GM12878 (cell line): ENCODE results near the gene LYRM4. TPM values are rescaled to one million over a fixed set of nuclear protein-coding genes. Genes with fewer than 3 reads are reported as not detected.

Experiments
- ATAC-seq: fragments of 200-7000 bp; cut with Tn5 transposase; 3 replicates; pipeline ENCODE4 v1.9.1; 2020; ENCODE audit warnings: mild to moderate bottlenecking, moderate library complexity
- BruUV-seq: library from RNA; stranded (reverse); fragments of 400-500 nt; replicated peaks from 2 replicates; lab custom pipeline; 2021; lab: Mats Ljungman, UMichigan
- CTCF ChIA-PET: fragments of 300-600 bp; sonication (Branson Sonifier 250); formaldehyde crosslinking; extraction: SDS; loops from one replicate; lab custom pipeline; 2021; ENCODE audit warnings: inconsistent platforms; lab: Yijun Ruan, JAX
- POLR2A ChIA-PET: fragments of 350-600 bp; formaldehyde crosslinking; extraction: SDS; loops from one replicate; lab custom pipeline; 2021; ENCODE audit warnings: inconsistent platforms; lab: Charles Lee
- RAD21 ChIA-PET: fragments of 300-600 bp; sonication (Branson Sonifier 250); formaldehyde crosslinking; loops from one replicate; lab custom pipeline; 2023; ENCODE audit warnings: antibody characterized with exemption; ENCODE audit not compliant: unreplicated experiment; lab: Charles Lee
- SMC1A ChIA-PET: fragments of 300-600 bp; sonication (Branson Sonifier 250); formaldehyde crosslinking; loops from one replicate; lab custom pipeline; 2023; ENCODE audit not compliant: unreplicated experiment, uncharacterized antibody; lab: Charles Lee
- DNase-seq: peaks from one replicate; pipeline ENCODE4 v3.0.0-alpha.2; 2011; ENCODE audit warnings: low read depth, low spot score
- FAIRE-seq: peaks from 3 replicates; lab custom pipeline; 2011; peaks lifted over from hg19 to GRCh38; lab: Jason Lieb, UNC
- H2AFZ ChIP-seq: 2 replicates; pipeline ENCODE4 v1.6.0; 2011; ENCODE audit warnings: low read depth, low read length, control low read depth; ENCODE audit not compliant: control insufficient read depth
- H3K27ac ChIP-seq: 2 replicates; pipeline ENCODE4 v1.5.1; 2011; ENCODE audit warnings: control low read depth; ENCODE audit not compliant: control insufficient read depth, insufficient read depth
- H3K27me3 ChIP-seq, 2 experiments: replicated peaks in 1 of 2; 2 replicates each; pipeline versions ENCODE4 v1.6.0 to v1.6.1; 2011; ENCODE audit warnings: low read length in 1 of 2; ENCODE audit not compliant: control insufficient read depth in 2 of 2, insufficient read depth in 2 of 2
- H3K36me3 ChIP-seq, 2 experiments: 2 replicates each; pipeline ENCODE4 v1.5.1; 2011; ENCODE audit warnings: low read length in 1 of 2; ENCODE audit not compliant: control insufficient read depth in 2 of 2, insufficient read depth in 2 of 2
- H3K4me1 ChIP-seq: 2 replicates; pipeline ENCODE4 v1.6.1; 2011; ENCODE audit warnings: mild to moderate bottlenecking, low read length, moderate library complexity, mixed read lengths; ENCODE audit not compliant: control insufficient read depth, insufficient read depth
- H3K4me2 ChIP-seq: 2 replicates; pipeline ENCODE4 v1.6.0; 2011; ENCODE audit warnings: control low read depth; ENCODE audit not compliant: control insufficient read depth, insufficient read depth
- H3K4me3 ChIP-seq: fragments of 200-600 bp; sonication (generic); 2 replicates; pipeline ENCODE4 v1.5.1; 2016
- H3K79me2 ChIP-seq: 2 replicates; pipeline ENCODE4 v1.6.0; 2011; ENCODE audit warnings: low read length; ENCODE audit not compliant: control insufficient read depth, insufficient read depth
- H3K9ac ChIP-seq: 2 replicates; pipeline ENCODE4 v1.8.0; 2011; ENCODE audit warnings: low read length, control low read depth, mixed read lengths; ENCODE audit not compliant: control insufficient read depth, insufficient read depth
- H3K9me3 ChIP-seq: replicated peaks from 3 replicates; pipeline ENCODE4 v1.5.1; 2011; ENCODE audit warnings: mild to moderate bottlenecking, low read length; ENCODE audit not compliant: control insufficient read depth, insufficient read depth
- H4K20me1 ChIP-seq: 2 replicates; pipeline ENCODE4 v1.6.0; 2011; ENCODE audit not compliant: control insufficient read depth, insufficient read depth
- CEBPB ChIP-seq, 2 experiments: fragments of 150-350 bp in 1 of 2; IDR thresholded peaks; 2 replicates each; pipeline ENCODE4 v1.6.1; 2012 to 2014; ENCODE audit warnings: low read depth in 2 of 2, low read length in 2 of 2, borderline replicate concordance in 1 of 2, inconsistent platforms in 1 of 2
- CHD1 ChIP-seq: IDR thresholded peaks from 2 replicates; pipeline ENCODE4 v1.6.1; 2012; ENCODE audit warnings: low read depth, low read length, improper control_type of control experiment
- CREB1 ChIP-seq: IDR thresholded peaks from 2 replicates; pipeline ENCODE4 v1.6.1; 2012; ENCODE audit warnings: low read depth, mild to moderate bottlenecking, inconsistent platforms
- FOS ChIP-seq: IDR thresholded peaks from 3 replicates; pipeline ENCODE4 v1.6.1; 2011; ENCODE audit warnings: borderline replicate concordance; ENCODE audit not compliant: insufficient read length; ENCODE audit errors: extremely low read depth
- HSF1 ChIP-seq: fragments of 150-350 bp; IDR thresholded peaks from 2 replicates; pipeline ENCODE4 v1.6.1; 2014; ENCODE audit warnings: mild to moderate bottlenecking, low read depth, low read length
- MXI1 ChIP-seq: fragments of 150-350 bp; IDR thresholded peaks from 2 replicates; pipeline ENCODE4 v1.6.1; 2011; ENCODE audit warnings: low read depth, mild to moderate bottlenecking, inconsistent platforms, low read length, improper control_type of control experiment
- MYB ChIP-seq: fragments of 150-350 bp; IDR thresholded peaks from 2 replicates; pipeline ENCODE4 v1.6.1; 2014; ENCODE audit warnings: mild to moderate bottlenecking, low read depth, low read length, borderline replicate concordance
- NFYB ChIP-seq: IDR thresholded peaks from 2 replicates; pipeline ENCODE4 v1.6.1; 2011; ENCODE audit warnings: low read depth, mild to moderate bottlenecking, low read length, improper control_type of control experiment, moderate library complexity; ENCODE audit not compliant: insufficient read depth
- POLR2AphosphoS5 ChIP-seq: IDR thresholded peaks from 2 replicates; pipeline ENCODE4 v1.6.1; 2011; ENCODE audit warnings: mild to moderate bottlenecking, low read length, inconsistent platforms
- RCOR1 ChIP-seq: conservative IDR thresholded peaks from 2 replicates; pipeline ENCODE4 v1.6.1; 2012; ENCODE audit warnings: low read depth, low read length, improper control_type of control experiment
- RELA ChIP-seq: fragments of 450-650 bp; IDR thresholded peaks from 2 replicates; pipeline ENCODE4 v1.8.0; 2014; ENCODE audit warnings: borderline replicate concordance; ENCODE audit not compliant: partially characterized antibody
- SMC3 ChIP-seq: IDR thresholded peaks from 2 replicates; pipeline ENCODE4 v1.6.1; 2011; ENCODE audit warnings: low read length, improper control_type of control experiment, borderline replicate concordance
- SPI1 ChIP-seq: IDR thresholded peaks from 2 replicates; pipeline ENCODE4 v1.6.1; 2011; ENCODE audit warnings: low read depth, mild to moderate bottlenecking, low read length, moderate library complexity, borderline replicate concordance; ENCODE audit not compliant: insufficient read depth
- SREBF1 ChIP-seq: IDR thresholded peaks from 2 replicates; pipeline ENCODE4 v1.6.1; 2012; ENCODE audit warnings: mild to moderate bottlenecking, low read length
- STAT3 ChIP-seq: IDR thresholded peaks from 2 replicates; pipeline ENCODE4 v1.6.1; 2011; ENCODE audit warnings: low read depth, low read length, improper control_type of control experiment
- ZNF592 ChIP-seq: fragments of 450-650 bp; IDR thresholded peaks from 2 replicates; pipeline ENCODE4 v1.6.1; 2017; ENCODE audit warnings: mild to moderate bottlenecking, moderate library complexity
- WGBS: methylation state at CpG from one replicate; pipeline ENCODE4 v1.1.6; 2016; ENCODE audit warnings: low lambda C conversion rate; ENCODE audit not compliant: insufficient replicate concordance, insufficient coverage; ENCODE audit errors: missing lambda C conversion rate; 5-methylcytosine and 5-hydroxymethylcytosine counted together
- in situ Hi-C: fragments of 300-500 bp; cut with MboI; formaldehyde crosslinking; loops from 9 replicates; pipeline ENCODE4 v1.14.3; 2018; ENCODE audit warnings: mixed read lengths
- intact Hi-C: fragments of 100-400 bp; cut with micrococcal nuclease; formaldehyde crosslinking; loops from one replicate; pipeline ENCODE4 v1.14.2; 2022; ENCODE audit not compliant: unreplicated experiment
- polyA plus RNA-seq, 11 experiments: library from polyadenylated mRNA; depleted of rRNA in 4 of 11; unstranded in 6 of 11; stranded (reverse) in 5 of 11; fragments of >200 nt; fragmentation: Nextera tagmentation in 4 of 11; fragmentation: Illumina TruSeq in 1 of 11; extraction: Ambion mirVana in 4 of 11; extraction: Trizol in 1 of 11; gene quantifications; 1 replicate in 1 of 11; 2 replicates in 10 of 11; pipeline versions ENCODE4 v1.2.1 to v1.2.3, GENCODE V29; 2011 to 2016; ENCODE audit warnings: inconsistent platforms in 2 of 11, missing spikeins in 2 of 11, low read depth in 1 of 11
- total RNA-seq, 4 experiments: library from RNA; depleted of rRNA in 3 of 4; stranded (reverse); fragments of >200 nt in 3 of 4; fragmentation: Illumina TruSeq in 1 of 4; extraction: Trizol in 1 of 4; gene quantifications; 2 replicates each; pipeline versions ENCODE4 v1.2.1 to v1.2.3, GENCODE V29; 2013 to 2021

The LYRM4 gene
- total and polyA plus RNA-seq, 10 of the 15 experiments (the other 5 are each of a cell fraction or from before 2014, with no cell fraction given): 32.7 to 66.8 (median 44.0) TPM

- no peaks in the 10 kb centered on the region for H4K20me1 ChIP-seq
- ATAC-seq (peak; percentile 67), FAIRE-seq (no peak), DNase-seq (no peak)
- CTCF ChIA-PET: interaction anchor here (1.1 to 2.1 kb wide), 5 partner anchors 9 to 151 kb away, joined by 3 to 14 read pairs (median 4); no protein-coding TSS in a partner anchor
- 0 out of 2 replicates have a peak overlapping the region, but pooled peaks have one; percentile 1 for H2AFZ ChIP-seq
- peaks cover 5% of the 10 kb centered on the region for H3K79me2 ChIP-seq
- no peak overlapping the region for H3K4me3 ChIP-seq
- TF ChIP-seq SREBF1 (no peak), HSF1 (no peak), SMC3 (no peak), POLR2AphosphoS5 (no peak), SPI1 (peak; percentile 57; the same call in 1 of the 2 replicates), RELA (no peak), CHD1 (no peak), FOS (no peak), MYB (no peak), CREB1 (no peak), NFYB (0 out of 2 replicates have a peak, but pooled peaks have one; percentile 4), RCOR1 (no peak), ZNF592 (no peak), STAT3 (no peak), MXI1 (no peak), CEBPB (IDR thresholded peaks at IDR 0.05; ENCODE audit: borderline replicate concordance in 1 of 2, low read depth in 2 of 2, low read length in 2 of 2) (no peak)
- in situ Hi-C loops: no loop called here
- WGBS: 68% methylated on average over 11 of the region's 11 CpGs
- no peaks in the 10 kb centered on the region for H3K27me3 ChIP-seq
- peaks cover 11% of the 10 kb centered on the region; the same call in 1 of the 2 replicates for H3K4me1 ChIP-seq
- H3K9me3 ChIP-seq: no peaks in the 10 kb centered on the region
- H3K27ac ChIP-seq: no peak overlapping the region
- H3K9ac ChIP-seq: no peak overlapping the region
- no peak overlapping the region for H3K4me2 ChIP-seq
- BruUV-seq: no TSS peak
- SMC1A ChIA-PET: interaction anchor here (0.8 to 1.0 kb wide), 2 partner anchors 18 to 28 kb away, joined by 3 to 5 read pairs; no protein-coding TSS in a partner anchor
- intact Hi-C loops: no loop called here
- POLR2A ChIA-PET: interaction anchor here (1.1 kb wide), 1 partner anchor 30 kb away, joined by 3 read pairs; no protein-coding TSS in a partner anchor
- RAD21 ChIA-PET: interaction anchor here (0.7 to 1.4 kb wide), 3 partner anchors 9 to 33 kb away, joined by 3 to 7 read pairs (median 3); partner anchors contain the start of genes FARS2 and LYRM4
- H3K36me3 ChIP-seq: no peaks in the 10 kb centered on the region
Measured at GRCh38 chr6:5294392-5295211, 33.9 kb upstream of the LYRM4 start.
